ENCODE data around the gene PDCD1LG2.
"Not testable (repeated sequence)": the region's sequence is repeated elsewhere in the genome, so short reads cannot be mapped to it uniquely, and the experiment has no call there.

PDCD1LG2 gene

DNA sequence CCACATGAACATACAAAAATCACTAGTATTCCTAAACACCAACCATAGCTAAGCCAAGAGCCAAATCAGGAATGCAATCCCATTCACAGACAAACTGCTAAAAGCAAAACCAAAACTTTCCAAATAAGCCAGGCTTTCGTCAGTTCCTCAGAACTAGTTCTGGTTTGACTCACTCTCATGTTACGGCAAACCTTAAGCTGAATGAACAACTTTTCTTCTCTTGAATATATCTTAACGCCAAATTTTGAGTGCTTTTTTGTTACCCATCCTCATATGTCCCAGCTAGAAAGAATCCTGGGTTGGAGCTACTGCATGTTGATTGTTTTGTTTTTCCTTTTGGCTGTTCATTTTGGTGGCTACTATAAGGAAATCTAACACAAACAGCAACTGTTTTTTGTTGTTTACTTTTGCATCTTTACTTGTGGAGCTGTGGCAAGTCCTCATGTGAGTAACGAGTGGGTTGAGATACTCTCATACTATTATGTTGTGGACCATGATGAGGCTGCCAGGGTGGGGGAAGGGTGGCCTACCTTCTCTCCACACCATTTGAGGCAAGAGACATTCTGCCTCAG lies at the start of gene PDCD1LG2:
Gene PDCD1LG2 (plus strand): TSS at position 172 of the 572 bp plus-strand sequence. CDS start 12,016 bp downstream, outside the sequence.
- Histone ChIP-seq H4K20me1 (no peaks in the 10 kb centered on the region), H3K4me2 (no peak within 1 kb of the TSS), H3K9ac (no peak within 1 kb of the TSS), H3K4me3 (no peak within 1 kb of the TSS), H3K9me3 (no peaks in the 10 kb centered on the region), H3K4me1 (no peaks in the 10 kb centered on the region), H3K36me3 (no peaks in the 10 kb centered on the region), H3K27me3 (no peaks in the 10 kb centered on the region), H3K27ac (no peak within 1 kb of the TSS)
- no peak for TF ChIP-seq Cebpa-rat (IDR thresholded peaks at IDR 0.05)

DNA sequence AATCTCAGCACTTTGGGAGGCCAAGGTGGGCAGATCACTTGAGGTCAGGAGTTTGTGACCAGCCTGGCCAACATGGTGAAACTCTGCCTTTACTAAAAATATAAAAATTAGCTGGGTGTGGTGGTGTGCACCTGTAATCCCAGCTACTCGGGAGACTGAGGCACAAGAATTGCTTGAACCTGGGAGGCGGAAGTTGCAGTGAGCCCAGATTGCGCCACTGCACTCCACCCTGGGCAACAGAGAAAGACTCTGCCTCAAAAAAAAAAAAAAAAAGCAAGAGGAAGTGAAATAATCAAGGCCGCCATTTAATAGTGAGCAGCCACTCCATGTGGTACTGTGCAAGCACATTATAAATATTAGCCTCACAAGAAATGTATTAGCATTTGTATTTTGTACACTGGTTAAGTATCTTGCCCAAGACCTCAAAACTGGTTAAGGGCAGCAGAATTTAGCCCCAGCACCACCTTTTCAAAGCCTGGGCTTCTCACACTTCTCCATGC lies 45.5 kb upstream of the PDCD1LG2 start:
- H3K36me3 ChIP-seq, H3K27me3 ChIP-seq, H3K4me2 ChIP-seq, H3K27ac ChIP-seq, H3K4me3 ChIP-seq, H4K20me1 ChIP-seq, H3K4me1 ChIP-seq, H3K9ac ChIP-seq, H3K9me3 ChIP-seq: not testable (repeated sequence)

DNA sequence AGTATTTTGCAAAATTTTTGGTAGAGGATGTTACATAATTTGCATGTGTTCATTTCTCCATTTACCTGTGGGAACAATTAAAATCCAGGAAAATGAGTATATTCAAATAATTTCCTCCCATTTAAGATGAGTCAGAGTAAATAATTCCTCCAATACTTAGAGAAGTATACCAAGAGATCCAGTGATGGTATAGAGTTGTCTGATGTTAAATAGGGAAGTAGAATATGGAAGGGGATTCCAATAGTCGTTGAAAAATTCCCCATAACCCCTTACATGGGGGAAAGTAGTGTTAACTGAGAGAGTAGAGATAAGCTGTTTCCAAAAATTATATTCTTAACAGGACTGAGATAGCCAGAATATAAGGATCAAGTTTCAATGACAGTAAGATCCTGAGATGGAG lies 44.3 kb upstream of the PDCD1LG2 start:
- Histone ChIP-seq H3K36me3 (no peaks in the 10 kb centered on the region), H3K4me1 (no peaks in the 10 kb centered on the region), H3K9me3 (no peaks in the 10 kb centered on the region), H3K27ac (no peak overlapping the region), H3K27me3 (no peaks in the 10 kb centered on the region), H3K9ac (no peak overlapping the region), H3K4me2 (no peak overlapping the region), H3K4me3 (no peak overlapping the region), H4K20me1 (no peaks in the 10 kb centered on the region)
- TF ChIP-seq Cebpa-rat (IDR thresholded peaks at IDR 0.05): no peak

DNA sequence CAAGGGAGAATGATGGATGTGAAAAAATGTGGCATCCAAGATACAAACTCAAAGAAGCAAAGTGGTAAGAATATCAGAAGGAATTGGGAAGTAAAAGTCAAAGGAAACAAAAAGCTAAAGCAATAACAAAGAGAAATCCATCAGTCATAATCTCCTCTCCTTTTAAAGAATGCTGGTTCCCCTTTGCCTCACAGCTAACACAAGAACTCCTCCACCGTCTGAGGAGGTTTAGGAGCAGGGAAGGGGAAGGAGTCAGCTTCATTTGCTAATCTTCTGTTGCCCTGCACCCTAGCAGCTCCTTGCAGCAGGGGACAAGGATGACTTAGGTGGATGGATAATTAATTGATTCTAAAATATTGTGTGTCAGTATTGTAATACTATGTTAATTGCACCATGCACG lies 43.6 kb upstream of the PDCD1LG2 start:
- no peaks in the 10 kb centered on the region for H3K4me1 ChIP-seq
- H3K27ac ChIP-seq: no peak overlapping the region
- H3K36me3 ChIP-seq: no peaks in the 10 kb centered on the region
- TF ChIP-seq Cebpa-rat (IDR thresholded peaks at IDR 0.05): no peak
- H3K27me3 ChIP-seq: no peaks in the 10 kb centered on the region
- no peak overlapping the region for H3K4me3 ChIP-seq
- H3K9ac ChIP-seq: no peak overlapping the region
- H4K20me1 ChIP-seq: no peaks in the 10 kb centered on the region
- H3K4me2 ChIP-seq: no peak overlapping the region
- H3K9me3 ChIP-seq: no peaks in the 10 kb centered on the region

DNA sequence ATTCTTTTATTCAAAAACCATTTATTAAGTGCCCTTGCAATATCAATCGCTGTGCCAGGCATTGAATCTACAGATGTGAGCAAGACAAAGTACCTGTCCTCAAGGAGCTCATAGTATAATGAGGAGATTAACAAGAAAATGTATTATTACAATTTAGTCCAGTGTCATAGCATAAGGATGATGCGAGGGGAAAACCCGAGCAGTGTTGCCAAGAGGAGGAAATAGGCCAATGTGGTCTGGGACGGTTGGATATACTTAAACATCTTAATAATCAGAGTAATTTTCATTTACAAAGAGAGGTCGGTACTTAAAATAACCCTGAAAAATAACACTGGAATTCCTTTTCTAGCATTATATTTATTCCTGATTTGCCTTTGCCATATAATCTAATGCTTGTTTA lies 41.5 kb upstream of the PDCD1LG2 start:
- Histone ChIP-seq H3K4me2 (no peak overlapping the region), H3K27me3 (no peaks in the 10 kb centered on the region), H3K27ac (no peak overlapping the region), H3K9me3 (no peaks in the 10 kb centered on the region), H3K9ac (no peak overlapping the region), H4K20me1 (no peaks in the 10 kb centered on the region), H3K36me3 (no peaks in the 10 kb centered on the region), H3K4me1 (no peaks in the 10 kb centered on the region), H3K4me3 (no peak overlapping the region)
- no peak for TF ChIP-seq Cebpa-rat (IDR thresholded peaks at IDR 0.05)

DNA sequence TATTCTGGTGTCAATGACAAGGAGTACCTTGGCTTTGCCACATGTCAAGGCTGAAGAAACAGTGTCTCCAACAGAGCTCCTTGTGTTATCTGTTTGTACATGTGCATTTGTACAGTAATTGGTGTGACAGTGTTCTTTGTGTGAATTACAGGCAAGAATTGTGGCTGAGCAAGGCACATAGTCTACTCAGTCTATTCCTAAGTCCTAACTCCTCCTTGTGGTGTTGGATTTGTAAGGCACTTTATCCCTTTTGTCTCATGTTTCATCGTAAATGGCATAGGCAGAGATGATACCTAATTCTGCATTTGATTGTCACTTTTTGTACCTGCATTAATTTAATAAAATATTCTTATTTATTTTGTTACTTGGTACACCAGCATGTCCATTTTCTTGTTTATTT lies 40.2 kb upstream of the PDCD1LG2 start:
- Histone ChIP-seq H3K4me2 (no peak overlapping the region), H3K4me3 (no peak overlapping the region), H3K27me3 (no peaks in the 10 kb centered on the region), H3K9ac (no peak overlapping the region), H3K36me3 (no peaks in the 10 kb centered on the region), H3K4me1 (no peaks in the 10 kb centered on the region), H3K9me3 (no peaks in the 10 kb centered on the region), H3K27ac (no peak overlapping the region), H4K20me1 (no peaks in the 10 kb centered on the region)
- TF ChIP-seq Cebpa-rat (IDR thresholded peaks at IDR 0.05): no peak

DNA sequence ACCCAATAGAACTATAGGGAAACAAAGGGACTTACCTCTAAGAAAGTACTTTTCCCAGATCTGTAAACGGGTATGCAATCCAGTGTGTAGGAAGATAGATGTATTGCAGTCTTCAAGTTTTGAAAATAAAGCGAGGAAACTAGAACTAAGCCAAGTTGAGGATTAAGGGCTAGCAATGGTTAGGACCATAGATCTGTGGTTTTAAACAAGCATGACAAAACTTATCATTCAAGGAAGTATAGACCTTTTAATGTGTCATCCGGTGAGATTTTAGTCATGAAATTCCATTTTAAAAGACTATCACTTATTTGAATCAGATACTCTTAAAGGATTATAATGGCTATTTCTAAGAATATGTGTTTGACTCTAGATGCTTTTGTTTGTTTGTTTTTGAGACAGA lies 39.5 kb upstream of the PDCD1LG2 start:
- Histone ChIP-seq H4K20me1 (no peaks in the 10 kb centered on the region), H3K9ac (no peak overlapping the region), H3K27me3 (no peaks in the 10 kb centered on the region), H3K9me3 (no peaks in the 10 kb centered on the region), H3K4me1 (no peaks in the 10 kb centered on the region), H3K4me3 (no peak overlapping the region), H3K36me3 (no peaks in the 10 kb centered on the region), H3K27ac (no peak overlapping the region), H3K4me2 (no peak overlapping the region)
- TF ChIP-seq Cebpa-rat (IDR thresholded peaks at IDR 0.05): no peak

DNA sequence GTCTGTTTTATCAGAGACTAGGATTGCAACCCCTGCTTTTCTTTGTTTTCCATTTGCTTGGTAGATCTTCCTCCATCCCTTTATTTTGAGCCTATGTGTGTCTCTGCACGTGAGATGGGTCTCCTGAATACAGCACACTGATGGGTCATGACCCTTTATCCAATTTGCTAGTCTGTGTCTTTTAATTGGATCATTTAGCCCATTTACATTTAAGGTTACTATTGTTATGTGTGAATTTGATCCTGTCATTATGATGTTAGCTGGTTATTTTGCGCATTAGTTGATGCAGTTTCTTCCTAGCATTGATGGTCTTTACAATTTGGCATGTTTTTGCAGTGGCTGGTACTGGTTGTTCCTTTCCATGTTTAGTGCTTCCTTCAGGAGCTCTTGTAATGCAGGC lies 34.7 kb upstream of the PDCD1LG2 start:
- H4K20me1 ChIP-seq, H3K27me3 ChIP-seq, H3K4me1 ChIP-seq, H3K4me2 ChIP-seq, H3K36me3 ChIP-seq, H3K4me3 ChIP-seq, H3K9ac ChIP-seq, H3K27ac ChIP-seq: not testable (repeated sequence)
- peaks cover 11% of the 10 kb centered on the region for H3K9me3 ChIP-seq

DNA sequence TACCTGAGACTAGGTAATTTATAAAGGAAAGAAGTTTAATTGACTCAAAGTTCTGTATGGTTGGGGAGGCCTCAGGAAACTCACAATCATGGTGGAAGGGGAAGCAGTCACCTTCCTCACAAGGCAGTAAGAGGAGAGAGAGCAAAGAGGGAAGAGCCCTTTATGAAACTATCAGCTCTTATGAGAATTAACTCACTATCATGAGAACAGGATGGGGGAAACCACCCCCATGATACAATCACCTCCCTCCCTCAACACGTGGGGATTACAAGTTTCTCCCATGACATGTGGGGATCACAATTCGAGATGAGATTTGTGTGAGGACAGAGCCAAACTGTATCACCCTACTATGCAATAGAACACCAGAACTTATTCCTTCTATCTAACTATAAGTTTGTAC lies 32.1 kb upstream of the PDCD1LG2 start:
- H3K9me3 ChIP-seq: peaks cover 11% of the 10 kb centered on the region
- H3K9ac ChIP-seq: no peak overlapping the region
- no peaks in the 10 kb centered on the region for H3K27me3 ChIP-seq
- no peak overlapping the region for H3K4me2 ChIP-seq
- no peaks in the 10 kb centered on the region for H3K4me1 ChIP-seq
- no peak overlapping the region for H3K27ac ChIP-seq
- H4K20me1 ChIP-seq: no peaks in the 10 kb centered on the region
- no peak overlapping the region for H3K4me3 ChIP-seq
- H3K36me3 ChIP-seq: no peaks in the 10 kb centered on the region
- TF ChIP-seq Cebpa-rat (IDR thresholded peaks at IDR 0.05): no peak

DNA sequence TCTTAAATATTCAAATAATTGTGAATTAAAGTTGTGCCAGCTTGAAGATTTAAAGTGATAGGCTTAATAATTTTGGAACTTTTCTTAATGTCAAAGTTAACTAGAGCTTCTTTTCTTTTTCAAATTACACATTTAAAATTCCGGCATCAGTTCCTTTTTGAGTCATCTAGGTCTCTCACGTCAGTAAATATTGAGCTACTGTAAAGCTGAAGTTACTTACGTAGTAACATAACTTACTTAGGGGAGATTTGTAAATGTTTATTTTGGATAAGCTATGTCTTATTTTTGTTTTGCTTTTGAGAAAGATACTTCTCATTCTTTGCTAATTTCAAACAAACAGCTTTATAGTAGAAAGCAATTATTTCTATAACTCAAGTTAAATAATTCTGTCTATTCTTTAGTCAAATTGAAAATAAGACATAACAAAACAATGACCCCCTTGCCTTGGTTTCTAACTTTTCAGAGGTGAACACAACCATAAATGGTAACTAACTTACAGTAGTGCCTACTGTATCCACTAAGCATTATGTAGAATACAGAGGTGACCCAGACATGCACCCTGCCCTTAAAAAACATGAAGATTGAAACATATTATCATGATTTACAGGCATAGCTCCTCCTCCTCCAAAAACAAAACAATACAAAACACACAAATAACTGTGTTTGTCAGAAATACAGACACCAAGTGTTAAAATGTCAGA lies 30.2 kb upstream of the PDCD1LG2 start:
- no peak overlapping the region for H3K4me2 ChIP-seq

More for the DNA sequence above, 30.2 kb upstream of the PDCD1LG2 start:
- TF ChIP-seq Cebpa-rat (IDR thresholded peaks at IDR 0.05): no peak
- Histone ChIP-seq H3K9me3 (peaks cover 11% of the 10 kb centered on the region), H3K9ac (no peak overlapping the region), H3K27me3 (no peaks in the 10 kb centered on the region), H3K4me1 (no peaks in the 10 kb centered on the region), H3K36me3 (no peaks in the 10 kb centered on the region), H4K20me1 (no peaks in the 10 kb centered on the region), H3K27ac (no peak overlapping the region), H3K4me3 (no peak overlapping the region)
